Liver (tissue), 9 donors: Measurements from ENCODE around the gene SLC2A9. TPM values are rescaled to one million over a fixed set of nuclear protein-coding genes. Genes with fewer than 3 reads are reported as not detected.

Source experiments
- DNase-seq: peaks from one replicate; pipeline ENCODE4 v3.0.0-alpha.2; 2017; ENCODE audit warnings: low spot score
- H3K27ac ChIP-seq, 2 donors: one replicate each; pipeline ENCODE4 v1.7.0; 2013; ENCODE audit warnings: inconsistent platforms in 2 of 2, low read length in 2 of 2, control low read depth in 1 of 2, low read depth in 1 of 2, mild to moderate bottlenecking in 1 of 2
- H3K27me3 ChIP-seq, 4 donors: one replicate each; pipeline versions ENCODE4 v1.6.1 to v1.7.0; 2013; ENCODE audit warnings: low read length in 3 of 4, inconsistent platforms in 1 of 4, mild to moderate bottlenecking in 1 of 4, moderate library complexity in 1 of 4; ENCODE audit not compliant: control insufficient read depth in 4 of 4, insufficient read depth in 4 of 4
- H3K36me3 ChIP-seq, 4 donors: one replicate each; pipeline versions ENCODE4 v1.6.1 to v1.7.0; 2013; ENCODE audit warnings: low read length in 3 of 4, mild to moderate bottlenecking in 3 of 4, low read depth in 1 of 4, moderate library complexity in 1 of 4; ENCODE audit not compliant: control insufficient read depth in 4 of 4, insufficient read depth in 3 of 4
- H3K4me1 ChIP-seq, 4 donors: one replicate each; pipeline versions ENCODE4 v1.6.1 to v1.7.0; 2013; ENCODE audit warnings: low read length in 3 of 4, mild to moderate bottlenecking in 3 of 4, moderate library complexity in 1 of 4; ENCODE audit not compliant: control insufficient read depth in 4 of 4, insufficient read depth in 4 of 4
- H3K4me3 ChIP-seq, 3 donors: one replicate each; pipeline versions ENCODE4 v1.6.1 to v1.7.0; 2013; ENCODE audit warnings: low read length in 3 of 3, control low read depth in 1 of 3, low read depth in 1 of 3, mild to moderate bottlenecking in 1 of 3
- H3K9ac ChIP-seq, 2 donors: one replicate each; pipeline ENCODE4 v1.7.0; 2013; ENCODE audit warnings: low read length in 2 of 2, mild to moderate bottlenecking in 2 of 2, moderate library complexity in 2 of 2, control low read depth in 1 of 2, low read depth in 1 of 2
- H3K9me3 ChIP-seq, 4 donors: one replicate each; pipeline versions ENCODE4 v1.6.1 to v1.7.0; 2013; ENCODE audit warnings: low read length in 3 of 4; ENCODE audit not compliant: control insufficient read depth in 4 of 4
- EGR1 ChIP-seq, 2 donors: IDR thresholded peaks; 2 replicates each; pipeline ENCODE4 v1.6.1; 2016 to 2018; ENCODE audit warnings: antibody characterized with exemption in 2 of 2, low read depth in 2 of 2
- FOXA1 ChIP-seq: IDR thresholded peaks from 2 replicates; pipeline ENCODE4 v1.6.1; 2016; ENCODE audit warnings: antibody characterized with exemption
- FOXA2 ChIP-seq: IDR thresholded peaks from 2 replicates; pipeline ENCODE4 v1.6.1; 2016; ENCODE audit warnings: antibody characterized with exemption
- GABPA ChIP-seq, 2 donors: IDR thresholded peaks in 1 of 2; conservative IDR thresholded peaks in 1 of 2; 2 replicates each; pipeline ENCODE4 v1.6.1; 2016; ENCODE audit warnings: antibody characterized with exemption in 2 of 2, mild to moderate bottlenecking in 1 of 2, moderate library complexity in 1 of 2
- HNF4A ChIP-seq, 2 donors: conservative IDR thresholded peaks; 2 replicates each; pipeline ENCODE4 v1.6.1; 2016; ENCODE audit warnings: antibody characterized with exemption in 2 of 2, mild to moderate bottlenecking in 2 of 2
- HNF4G ChIP-seq: IDR thresholded peaks from 2 replicates; pipeline ENCODE4 v1.6.1; 2016; ENCODE audit warnings: antibody characterized with exemption
- JUND ChIP-seq, 2 donors: IDR thresholded peaks; 2 replicates each; pipeline ENCODE4 v1.6.1; 2016; ENCODE audit warnings: antibody characterized with exemption in 2 of 2
- NR2F2 ChIP-seq: IDR thresholded peaks from 2 replicates; pipeline ENCODE4 v1.6.1; 2016; ENCODE audit warnings: antibody characterized with exemption
- RAD21 ChIP-seq, 2 donors: IDR thresholded peaks; 2 replicates each; pipeline ENCODE4 v1.6.1; 2016; ENCODE audit warnings: antibody characterized with exemption in 2 of 2, mild to moderate bottlenecking in 2 of 2
- RXRA ChIP-seq, 2 donors: IDR thresholded peaks; 2 replicates each; pipeline ENCODE4 v1.6.1; 2017 to 2018; ENCODE audit warnings: antibody characterized with exemption in 2 of 2, mild to moderate bottlenecking in 1 of 2
- TAF1 ChIP-seq: conservative IDR thresholded peaks from 2 replicates; pipeline ENCODE4 v1.6.1; 2016; ENCODE audit warnings: antibody characterized with exemption, mild to moderate bottlenecking
- YY1 ChIP-seq: IDR thresholded peaks from 2 replicates; pipeline ENCODE4 v1.6.1; 2016; ENCODE audit warnings: antibody characterized with exemption, mild to moderate bottlenecking
- WGBS: extraction: QIAGEN DNeasy Blood & Tissue Kit; methylation state at CpG from one replicate; pipeline ENCODE4 v1.1.7; 2013; 5-methylcytosine and 5-hydroxymethylcytosine counted together
- polyA plus RNA-seq, 2 donors: library from polyadenylated mRNA; stranded (reverse) in 1 of 2; unstranded in 1 of 2; fragments of 200-250 nt in 1 of 2; fragments of >200 nt in 1 of 2; fragmentation: Nextera tagmentation in 1 of 2; extraction: Ambion mirVana in 1 of 2; gene quantifications; one replicate each; pipeline versions ENCODE4 v1.2.1 to v1.2.3, GENCODE V29; 2013 to 2015
- total RNA-seq, 2 donors: library from RNA; depleted of rRNA; stranded (reverse); fragments of >200 nt; gene quantifications; one replicate each; pipeline ENCODE4 v1.2.3, GENCODE V29; 2014
- TF ChIP-seq, protein P1 (sequence below): IDR thresholded peaks from 2 replicates; pipeline ENCODE4 v1.6.1; 2016; ENCODE audit warnings: antibody characterized with exemption
- TF ChIP-seq, protein P2 (sequence below): IDR thresholded peaks from 2 replicates; pipeline ENCODE4 v1.6.1; 2016; ENCODE audit warnings: antibody characterized with exemption
- TF ChIP-seq, protein P3 (sequence below): IDR thresholded peaks from 2 replicates; pipeline ENCODE4 v1.6.1; 2016; ENCODE audit warnings: antibody characterized with exemption
- TF ChIP-seq, protein P4 (sequence below): IDR thresholded peaks from 2 replicates; pipeline ENCODE4 v1.6.1; 2016; ENCODE audit warnings: antibody characterized with exemption, mild to moderate bottlenecking
- TF ChIP-seq, protein P5 (sequence below): fragments of 150-350 bp; IDR thresholded peaks from 2 replicates; pipeline ENCODE4 v1.5.1; 2017; ENCODE audit warnings: improper control_type of control experiment, low read depth, low read length; ENCODE audit not compliant: missing input control
- donor health status: healthy.
- donor health status: healthy.
- donor health status: healthy.
- donor health status: healthy.
- donor health status: healthy.

SLC2A9 gene
- total and polyA plus RNA-seq, 4 donors, result 6.2 to 49.0 (median 21.6) TPM

DNA sequence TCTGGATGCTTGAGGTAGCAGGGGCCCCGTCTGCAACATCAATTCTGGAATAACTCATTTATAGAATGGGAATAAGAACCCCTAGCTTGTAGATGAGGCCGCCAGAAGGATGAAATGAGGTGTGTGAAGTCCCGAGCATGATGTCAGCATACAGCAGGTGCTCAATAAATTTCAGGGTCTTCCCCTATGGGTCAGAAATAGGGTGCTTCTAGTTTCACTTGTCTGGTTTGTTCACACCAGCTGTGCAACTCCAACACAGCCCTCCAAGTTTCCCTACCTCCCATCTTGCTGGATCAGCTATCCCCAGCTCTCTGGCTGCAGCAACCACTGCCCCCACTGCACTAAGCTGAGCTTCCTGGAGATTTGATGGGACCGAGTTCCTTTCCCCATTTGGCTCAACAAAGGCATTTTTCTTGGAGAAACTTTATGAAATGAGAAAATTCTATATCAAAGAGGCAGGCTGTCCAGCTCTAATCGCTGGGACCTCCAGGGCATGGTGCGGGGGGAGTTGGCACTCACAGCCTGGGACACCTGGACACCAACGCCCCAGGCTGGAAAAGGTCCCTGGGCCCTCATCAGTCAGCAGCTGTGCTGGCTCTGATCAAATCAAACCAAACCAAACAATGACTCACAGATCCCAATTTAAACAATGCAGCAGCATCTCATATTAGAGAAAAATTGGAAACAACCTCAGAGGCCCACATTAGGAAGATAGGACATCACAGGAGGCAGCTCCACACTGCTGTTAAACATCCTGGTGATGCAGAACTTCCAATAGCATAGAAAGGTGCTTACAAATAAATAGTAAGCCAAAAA, 13.3 kb downstream of the SLC2A9 start:
- H3K9me3 ChIP-seq, result no peaks in the 10 kb centered on the region
- no peak overlapping the region for H3K9ac ChIP-seq
- 81% methylated on average over 7 of the region's 7 CpGs for WGBS
- peaks cover 17 to 38% (median 27%) of the 10 kb centered on the region in 4 donors for H3K4me1 ChIP-seq
- no peaks in the 10 kb centered on the region for H3K36me3 ChIP-seq
- H3K4me3 ChIP-seq, result no peak overlapping the region
- no peak for DNase-seq
- H3K27ac ChIP-seq, result no peak overlapping the region
- TF ChIP-seq RXRA (IDR thresholded peaks at IDR 0.05), result no peak
- no peak for TF ChIP-seq FOXA1
- TF ChIP-seq, protein P1, sequence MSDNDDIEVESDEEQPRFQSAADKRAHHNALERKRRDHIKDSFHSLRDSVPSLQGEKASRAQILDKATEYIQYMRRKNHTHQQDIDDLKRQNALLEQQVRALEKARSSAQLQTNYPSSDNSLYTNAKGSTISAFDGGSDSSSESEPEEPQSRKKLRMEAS, result no peak
- TF ChIP-seq NR2F2, result no peak
- TF ChIP-seq, protein P2, sequence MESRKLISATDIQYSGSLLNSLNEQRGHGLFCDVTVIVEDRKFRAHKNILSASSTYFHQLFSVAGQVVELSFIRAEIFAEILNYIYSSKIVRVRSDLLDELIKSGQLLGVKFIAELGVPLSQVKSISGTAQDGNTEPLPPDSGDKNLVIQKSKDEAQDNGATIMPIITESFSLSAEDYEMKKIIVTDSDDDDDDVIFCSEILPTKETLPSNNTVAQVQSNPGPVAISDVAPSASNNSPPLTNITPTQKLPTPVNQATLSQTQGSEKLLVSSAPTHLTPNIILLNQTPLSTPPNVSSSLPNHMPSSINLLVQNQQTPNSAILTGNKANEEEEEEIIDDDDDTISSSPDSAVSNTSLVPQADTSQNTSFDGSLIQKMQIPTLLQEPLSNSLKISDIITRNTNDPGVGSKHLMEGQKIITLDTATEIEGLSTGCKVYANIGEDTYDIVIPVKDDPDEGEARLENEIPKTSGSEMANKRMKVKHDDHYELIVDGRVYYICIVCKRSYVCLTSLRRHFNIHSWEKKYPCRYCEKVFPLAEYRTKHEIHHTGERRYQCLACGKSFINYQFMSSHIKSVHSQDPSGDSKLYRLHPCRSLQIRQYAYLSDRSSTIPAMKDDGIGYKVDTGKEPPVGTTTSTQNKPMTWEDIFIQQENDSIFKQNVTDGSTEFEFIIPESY, result no peak
- no peak for TF ChIP-seq YY1
- TF ChIP-seq TAF1, result no peak
- TF ChIP-seq JUND (IDR thresholded peaks at IDR 0.05), result no peak
- H3K27me3 ChIP-seq, result no peaks in the 10 kb centered on the region

DNA sequence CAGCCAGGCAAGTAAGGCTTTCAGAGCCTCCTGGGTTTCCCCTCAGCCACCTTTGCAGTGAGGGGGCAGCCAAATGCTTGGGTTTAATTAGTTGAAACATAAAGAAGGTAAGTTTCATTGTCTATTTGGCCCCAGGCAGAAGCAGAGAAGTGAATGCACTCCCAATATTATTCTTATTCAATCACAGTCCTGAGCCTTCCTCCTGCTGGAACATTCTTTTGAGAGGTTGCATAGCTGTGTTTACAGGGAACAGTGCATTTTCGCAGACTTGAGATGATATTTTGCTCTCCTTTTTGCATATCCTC, 13.9 kb downstream of the SLC2A9 start:
- no peak overlapping the region for H3K9ac ChIP-seq
- WGBS, result 99% methylated on average over 1 of the region's 1 CpG

More for the DNA sequence above, 13.9 kb downstream of the SLC2A9 start:
- no peaks in the 10 kb centered on the region for H3K9me3 ChIP-seq
- no peak for TF ChIP-seq GABPA (IDR thresholded peaks at IDR 0.05 in 1 of 2, conservative IDR thresholded peaks at IDR 0.05 in 1 of 2)
- TF ChIP-seq, protein P1, result no peak
- no peak for TF ChIP-seq HNF4G
- no peak for TF ChIP-seq FOXA1
- no peak for TF ChIP-seq FOXA2
- TF ChIP-seq, protein P3, sequence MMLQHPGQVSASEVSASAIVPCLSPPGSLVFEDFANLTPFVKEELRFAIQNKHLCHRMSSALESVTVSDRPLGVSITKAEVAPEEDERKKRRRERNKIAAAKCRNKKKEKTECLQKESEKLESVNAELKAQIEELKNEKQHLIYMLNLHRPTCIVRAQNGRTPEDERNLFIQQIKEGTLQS, result no peak
- TF ChIP-seq RAD21 (IDR thresholded peaks at IDR 0.05), result no peak
- TF ChIP-seq NR2F2, result no peak
- TF ChIP-seq TAF1, result no peak
- TF ChIP-seq JUND (IDR thresholded peaks at IDR 0.05), result no peak
- no peak for TF ChIP-seq YY1
- no peak for TF ChIP-seq EGR1 (IDR thresholded peaks at IDR 0.05; ENCODE audit: low read depth in 2 of 2)
- TF ChIP-seq, protein P4, sequence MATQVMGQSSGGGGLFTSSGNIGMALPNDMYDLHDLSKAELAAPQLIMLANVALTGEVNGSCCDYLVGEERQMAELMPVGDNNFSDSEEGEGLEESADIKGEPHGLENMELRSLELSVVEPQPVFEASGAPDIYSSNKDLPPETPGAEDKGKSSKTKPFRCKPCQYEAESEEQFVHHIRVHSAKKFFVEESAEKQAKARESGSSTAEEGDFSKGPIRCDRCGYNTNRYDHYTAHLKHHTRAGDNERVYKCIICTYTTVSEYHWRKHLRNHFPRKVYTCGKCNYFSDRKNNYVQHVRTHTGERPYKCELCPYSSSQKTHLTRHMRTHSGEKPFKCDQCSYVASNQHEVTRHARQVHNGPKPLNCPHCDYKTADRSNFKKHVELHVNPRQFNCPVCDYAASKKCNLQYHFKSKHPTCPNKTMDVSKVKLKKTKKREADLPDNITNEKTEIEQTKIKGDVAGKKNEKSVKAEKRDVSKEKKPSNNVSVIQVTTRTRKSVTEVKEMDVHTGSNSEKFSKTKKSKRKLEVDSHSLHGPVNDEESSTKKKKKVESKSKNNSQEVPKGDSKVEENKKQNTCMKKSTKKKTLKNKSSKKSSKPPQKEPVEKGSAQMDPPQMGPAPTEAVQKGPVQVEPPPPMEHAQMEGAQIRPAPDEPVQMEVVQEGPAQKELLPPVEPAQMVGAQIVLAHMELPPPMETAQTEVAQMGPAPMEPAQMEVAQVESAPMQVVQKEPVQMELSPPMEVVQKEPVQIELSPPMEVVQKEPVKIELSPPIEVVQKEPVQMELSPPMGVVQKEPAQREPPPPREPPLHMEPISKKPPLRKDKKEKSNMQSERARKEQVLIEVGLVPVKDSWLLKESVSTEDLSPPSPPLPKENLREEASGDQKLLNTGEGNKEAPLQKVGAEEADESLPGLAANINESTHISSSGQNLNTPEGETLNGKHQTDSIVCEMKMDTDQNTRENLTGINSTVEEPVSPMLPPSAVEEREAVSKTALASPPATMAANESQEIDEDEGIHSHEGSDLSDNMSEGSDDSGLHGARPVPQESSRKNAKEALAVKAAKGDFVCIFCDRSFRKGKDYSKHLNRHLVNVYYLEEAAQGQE, result no peak
- TF ChIP-seq, protein P2, result no peak
- TF ChIP-seq, protein P5, sequence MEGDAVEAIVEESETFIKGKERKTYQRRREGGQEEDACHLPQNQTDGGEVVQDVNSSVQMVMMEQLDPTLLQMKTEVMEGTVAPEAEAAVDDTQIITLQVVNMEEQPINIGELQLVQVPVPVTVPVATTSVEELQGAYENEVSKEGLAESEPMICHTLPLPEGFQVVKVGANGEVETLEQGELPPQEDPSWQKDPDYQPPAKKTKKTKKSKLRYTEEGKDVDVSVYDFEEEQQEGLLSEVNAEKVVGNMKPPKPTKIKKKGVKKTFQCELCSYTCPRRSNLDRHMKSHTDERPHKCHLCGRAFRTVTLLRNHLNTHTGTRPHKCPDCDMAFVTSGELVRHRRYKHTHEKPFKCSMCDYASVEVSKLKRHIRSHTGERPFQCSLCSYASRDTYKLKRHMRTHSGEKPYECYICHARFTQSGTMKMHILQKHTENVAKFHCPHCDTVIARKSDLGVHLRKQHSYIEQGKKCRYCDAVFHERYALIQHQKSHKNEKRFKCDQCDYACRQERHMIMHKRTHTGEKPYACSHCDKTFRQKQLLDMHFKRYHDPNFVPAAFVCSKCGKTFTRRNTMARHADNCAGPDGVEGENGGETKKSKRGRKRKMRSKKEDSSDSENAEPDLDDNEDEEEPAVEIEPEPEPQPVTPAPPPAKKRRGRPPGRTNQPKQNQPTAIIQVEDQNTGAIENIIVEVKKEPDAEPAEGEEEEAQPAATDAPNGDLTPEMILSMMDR, result no peak
- no peak for TF ChIP-seq HNF4A (conservative IDR thresholded peaks at IDR 0.05)
- no peaks in the 10 kb centered on the region for H3K36me3 ChIP-seq
- peaks cover 20 to 43% (median 33%) of the 10 kb centered on the region in 4 donors for H3K4me1 ChIP-seq
- H3K27me3 ChIP-seq, result no peaks in the 10 kb centered on the region
- peak overlapping the region; percentile 79 to 93 for H3K27ac ChIP-seq
- no peak overlapping the region for H3K4me3 ChIP-seq
- no peak for DNase-seq
